Mesenchymal stem cell (in vitro differentiated cells and primary cell): ENCODE results near the gene PJA2. TPM values are rescaled to one million over a fixed set of nuclear protein-coding genes. Genes with fewer than 3 reads are reported as not detected.

ENCODE experiments used
- DNase-seq: peaks from one replicate; pipeline ENCODE4 v3.0.0-alpha.2; 2013
- H2AFZ ChIP-seq: one replicate; pipeline ENCODE4 v1.6.1; 2013; ENCODE audit warnings: low read depth, mild to moderate bottlenecking, control low read depth, inconsistent platforms, low read length, moderate library complexity
- H2AK5ac ChIP-seq: 2 replicates; pipeline ENCODE4 v1.6.1; 2013; ENCODE audit warnings: low read length, moderate library complexity, mild to moderate bottlenecking, inconsistent platforms; ENCODE audit not compliant: severe bottlenecking
- H2BK120ac ChIP-seq: one replicate; pipeline ENCODE4 v1.6.1; 2013; ENCODE audit warnings: low read depth, mild to moderate bottlenecking, inconsistent platforms, low read length, moderate library complexity
- H2BK12ac ChIP-seq, 2 experiments: one replicate each; pipeline ENCODE4 v1.6.1; 2013; ENCODE audit warnings: inconsistent platforms in 2 of 2, low read length in 2 of 2, mild to moderate bottlenecking in 2 of 2, moderate library complexity in 2 of 2, control low read depth in 1 of 2
- H2BK15ac ChIP-seq: one replicate; pipeline ENCODE4 v1.6.1; 2013; ENCODE audit warnings: mild to moderate bottlenecking, low read depth, inconsistent platforms; ENCODE audit not compliant: poor library complexity, severe bottlenecking
- H2BK5ac ChIP-seq: 2 replicates; pipeline ENCODE4 v1.6.1; 2013; ENCODE audit warnings: low read depth, mild to moderate bottlenecking, low read length, control low read depth, inconsistent platforms; ENCODE audit not compliant: poor library complexity, severe bottlenecking
- H3K14ac ChIP-seq, 2 experiments: one replicate each; pipeline ENCODE4 v1.6.1; 2013; ENCODE audit warnings: inconsistent platforms in 2 of 2, low read length in 2 of 2, control low read depth in 1 of 2, mild to moderate bottlenecking in 1 of 2, moderate library complexity in 1 of 2
- H3K18ac ChIP-seq, 2 experiments: one replicate each; pipeline ENCODE4 v1.6.1; 2013; ENCODE audit warnings: inconsistent platforms in 2 of 2, low read length in 2 of 2, control low read depth in 1 of 2, low read depth in 1 of 2, mild to moderate bottlenecking in 1 of 2
- H3K23ac ChIP-seq, 2 experiments: one replicate each; pipeline ENCODE4 v1.6.1; 2013; ENCODE audit warnings: inconsistent platforms in 2 of 2, low read length in 2 of 2, mild to moderate bottlenecking in 2 of 2, moderate library complexity in 2 of 2, control low read depth in 1 of 2
- H3K27ac ChIP-seq: 2 replicates; pipeline ENCODE4 v1.5.1; 2013; ENCODE audit warnings: mild to moderate bottlenecking, moderate library complexity, low read length, control low read depth, inconsistent platforms; ENCODE audit not compliant: poor library complexity, severe bottlenecking
- H3K27me3 ChIP-seq, 2 experiments: 2 replicates each; pipeline versions ENCODE4 v1.6.1 to v1.7.0; 2013; ENCODE audit warnings: low read length in 2 of 2, mild to moderate bottlenecking in 2 of 2, moderate library complexity in 2 of 2, control low read depth in 1 of 2, inconsistent platforms in 1 of 2; ENCODE audit not compliant: control insufficient read depth in 1 of 2, insufficient read depth in 1 of 2
- H3K36me3 ChIP-seq, 2 experiments: 2 replicates each; pipeline versions ENCODE4 v1.6.1 to v1.7.0; 2013; ENCODE audit warnings: low read length in 2 of 2, control low read depth in 1 of 2, inconsistent platforms in 1 of 2, low read depth in 1 of 2, mild to moderate bottlenecking in 1 of 2; ENCODE audit not compliant: insufficient read depth in 2 of 2, control insufficient read depth in 1 of 2
- H3K4ac ChIP-seq, 2 experiments: one replicate each; pipeline ENCODE4 v1.6.1; 2013; ENCODE audit warnings: inconsistent platforms in 2 of 2, low read length in 2 of 2, mild to moderate bottlenecking in 2 of 2, moderate library complexity in 2 of 2, control low read depth in 1 of 2, low read depth in 1 of 2
- H3K4me1 ChIP-seq: 2 replicates; pipeline ENCODE4 v1.6.1; 2013; ENCODE audit warnings: low read depth, low read length, control low read depth; ENCODE audit not compliant: control insufficient read depth, insufficient read depth
- H3K4me2 ChIP-seq: 2 replicates; pipeline ENCODE4 v1.6.1; 2013; ENCODE audit warnings: low read length, mild to moderate bottlenecking, inconsistent platforms; ENCODE audit not compliant: poor library complexity, severe bottlenecking
- H3K4me3 ChIP-seq, 2 experiments: 2 replicates each; pipeline versions ENCODE4 v1.5.1 to v1.7.0; 2013; ENCODE audit warnings: low read length in 2 of 2, mild to moderate bottlenecking in 2 of 2, control low read depth in 1 of 2, low read depth in 1 of 2; ENCODE audit not compliant: insufficient read depth in 1 of 2
- H3K79me1 ChIP-seq: replicated peaks from 2 replicates; pipeline ENCODE4 v1.6.1; 2013; ENCODE audit warnings: mild to moderate bottlenecking, control low read depth, low read length, inconsistent platforms; ENCODE audit not compliant: poor library complexity, severe bottlenecking
- H3K9ac ChIP-seq: 2 replicates; pipeline ENCODE4 v1.7.0; 2013; ENCODE audit warnings: mild to moderate bottlenecking, low read length, moderate library complexity
- H3K9me3 ChIP-seq: 2 replicates; pipeline ENCODE4 v1.7.0; 2013; ENCODE audit warnings: mild to moderate bottlenecking, low read length; ENCODE audit not compliant: control insufficient read depth
- H4K8ac ChIP-seq: one replicate; pipeline ENCODE4 v1.6.1; 2013; ENCODE audit warnings: inconsistent platforms, mild to moderate bottlenecking, low read length, moderate library complexity
- H4K91ac ChIP-seq: one replicate; pipeline ENCODE4 v1.6.1; 2013; ENCODE audit warnings: mild to moderate bottlenecking, low read length, inconsistent platforms
- WGBS: methylation state at CpG from one replicate; pipeline ENCODE4 v1.1.7; 2013; ENCODE audit warnings: mixed read lengths; 5-methylcytosine and 5-hydroxymethylcytosine counted together
- polyA plus RNA-seq, 2 experiments: library from polyadenylated mRNA; stranded (reverse); fragments of 200-250 nt; gene quantifications; one replicate each; pipeline ENCODE4 v1.2.3, GENCODE V29; 2013

PJA2 gene
- polyA plus RNA-seq (2013, experiment 1 of 2), result 54.5 TPM
- 55.2 TPM for polyA plus RNA-seq (2013, experiment 2 of 2)

- Histone ChIP-seq H3K79me1 (no peaks in the 10 kb centered on the region), H2BK120ac (peak within 1 kb of the TSS; percentile 69), H3K27ac (peak within 1 kb of the TSS; percentile 100), H2AK5ac (peak within 1 kb of the TSS; percentile 72), H4K8ac (peak within 1 kb of the TSS; percentile 81), H3K4me1 (peaks cover 4% of the 10 kb centered on the region), H2BK12ac (peak within 1 kb of the TSS; percentile 28 to 49), H4K91ac (peak within 1 kb of the TSS; percentile 91), H3K9ac (peak within 1 kb of the TSS; percentile 98), H3K9me3 (no peaks in the 10 kb centered on the region), H3K27me3 (no peaks in the 10 kb centered on the region), H2BK15ac (peak within 1 kb of the TSS; percentile 95), H3K4me2 (peak within 1 kb of the TSS; percentile 77), H2BK5ac (peak within 1 kb of the TSS; percentile 89), H2AFZ (peak within 1 kb of the TSS; percentile 61), H3K36me3 (no peaks in the 10 kb centered on the region), H3K23ac (peak within 1 kb of the TSS in 1 of 2 experiments; percentile 83), H3K4ac (peak within 1 kb of the TSS; percentile 66 to 92), H3K18ac (peak within 1 kb of the TSS; percentile 40 to 93), H3K4me3 (peak within 1 kb of the TSS; percentile 79 to 95), H3K14ac (peak within 1 kb of the TSS in 1 of 2 experiments; percentile 95)
- peak; percentile 100 for DNase-seq
- WGBS, result under 1% methylated on average over 32 of the region's 44 CpGs
These were observed at the start of gene PJA2 for GRCh38 chr5:109409844-109410388. Gene PJA2, minus strand, starts transcription at chr5:109409974. Its CDS starts 26,541 bp downstream, at chr5:109383433.

GRCh38 chr5:109455598-109456096 lies 45.9 kb upstream of the PJA2 start:
- Histone ChIP-seq H3K4me2 (no peak overlapping the region), H3K79me1 (no peaks in the 10 kb centered on the region), H3K9ac (peak overlapping the region; percentile 84), H3K27me3 (no peaks in the 10 kb centered on the region), H3K18ac (no peak overlapping the region), H2BK12ac (no peak overlapping the region), H2AFZ (no peak overlapping the region), H2AK5ac (no peak overlapping the region), H3K4me3 (peak overlapping the region in 1 of 2 experiments; percentile 57), H4K91ac (no peak overlapping the region), H2BK15ac (no peak overlapping the region), H3K4ac (no peak overlapping the region), H3K14ac (no peak overlapping the region), H3K36me3 (no peaks in the 10 kb centered on the region), H2BK120ac (no peak overlapping the region), H3K27ac (peak overlapping the region; percentile 69), H3K4me1 (no peaks in the 10 kb centered on the region), H2BK5ac (no peak overlapping the region), H4K8ac (no peak overlapping the region), H3K9me3 (no peaks in the 10 kb centered on the region), H3K23ac (no peak overlapping the region)
- WGBS, result 0% methylated on average over 3 of the region's 3 CpGs
- peak; percentile 100 for DNase-seq

- Histone ChIP-seq H2BK12ac (peak overlapping the region; percentile 72 to 90), H3K4ac (peak overlapping the region in 1 of 2 experiments; percentile 61), H4K91ac (peak overlapping the region; percentile 45), H3K4me3 (peak overlapping the region in 1 of 2 experiments; percentile 57), H2AFZ (no peak overlapping the region), H3K4me1 (no peaks in the 10 kb centered on the region), H3K9me3 (no peaks in the 10 kb centered on the region), H3K4me2 (no peak overlapping the region), H3K14ac (no peak overlapping the region), H3K36me3 (no peaks in the 10 kb centered on the region), H2AK5ac (no peak overlapping the region), H2BK15ac (no peak overlapping the region), H2BK120ac (no peak overlapping the region), H3K27ac (peak overlapping the region; percentile 69), H3K27me3 (no peaks in the 10 kb centered on the region), H3K9ac (peak overlapping the region; percentile 84), H3K79me1 (no peaks in the 10 kb centered on the region), H4K8ac (peak overlapping the region; percentile 40), H2BK5ac (no peak overlapping the region), H3K23ac (no peak overlapping the region), H3K18ac (peak overlapping the region; percentile 45 to 68)
- peak; percentile 79 for DNase-seq
- 63% methylated on average over 3 of the region's 6 CpGs for WGBS
These were observed 45.1 kb upstream of the PJA2 start for GRCh38 chr5:109454731-109455505.

GRCh38 chr5:109453251-109453650 lies 43.5 kb upstream of the PJA2 start:
- Histone ChIP-seq H3K14ac (no peak overlapping the region), H3K27me3 (no peaks in the 10 kb centered on the region), H4K91ac (no peak overlapping the region), H3K9me3 (no peaks in the 10 kb centered on the region), H3K27ac (no peak overlapping the region), H3K4me2 (no peak overlapping the region), H3K4me1 (no peaks in the 10 kb centered on the region), H3K23ac (no peak overlapping the region), H3K36me3 (no peaks in the 10 kb centered on the region), H2BK5ac (no peak overlapping the region), H2AFZ (no peak overlapping the region), H3K18ac (no peak overlapping the region), H4K8ac (no peak overlapping the region), H3K79me1 (no peaks in the 10 kb centered on the region), H3K9ac (peak overlapping the region; percentile 55), H2BK120ac (no peak overlapping the region), H3K4ac (no peak overlapping the region), H2AK5ac (no peak overlapping the region), H2BK15ac (no peak overlapping the region), H3K4me3 (no peak overlapping the region), H2BK12ac (no peak overlapping the region)
- DNase-seq, result peak; percentile 48
